Lower leg skin (tissue), 4 donors: ENCODE results near the gene BTG1. TPM values are rescaled to one million over a fixed set of nuclear protein-coding genes. Genes with fewer than 3 reads are reported as not detected.

Experiments
- DNase-seq, 2 donors: peaks; one replicate each; pipeline ENCODE4 v3.0.0-alpha.2; 2019; ENCODE audit warnings: low spot score in 2 of 2
- H3K4me3 ChIP-seq: fragments of 200-600 bp; sonication (generic); 2 replicates; pipeline ENCODE4 v1.5.1; 2017; ENCODE audit warnings: mild to moderate bottlenecking, low read depth; ENCODE audit not compliant: poor library complexity, severe bottlenecking
- CTCF ChIP-seq, 3 donors: fragments of 450-650 bp; IDR thresholded peaks; one replicate each; pipeline ENCODE4 v1.5.1; 2016; ENCODE audit warnings: antibody characterized with exemption in 3 of 3, mild to moderate bottlenecking in 3 of 3, moderate library complexity in 2 of 3
- POLR2A ChIP-seq, 2 donors: fragments of 450-650 bp; IDR thresholded peaks; one replicate each; pipeline ENCODE4 v1.6.1; 2016 to 2017; ENCODE audit warnings: antibody characterized with exemption in 2 of 2, mild to moderate bottlenecking in 1 of 2, moderate library complexity in 1 of 2
- WGBS, 2 donors: methylation state at CpG; one replicate each; pipeline ENCODE4 v1.1.5; 2018; 5-methylcytosine and 5-hydroxymethylcytosine counted together
- intact Hi-C: fragments of 100-400 bp; cut with DNase I; formaldehyde crosslinking; loops from one replicate; pipeline ENCODE4 v1.15.0; 2023; ENCODE audit warnings: low total_unique reads
- total RNA-seq, 4 donors: library from RNA; depleted of rRNA; stranded (reverse); fragments of >200 nt; gene quantifications; one replicate each; pipeline ENCODE4 v1.1.0, GENCODE V29; 2016

BTG1 gene
- total RNA-seq, 4 donors from 2014 or later: 113 to 250 (median 182) TPM

- TF ChIP-seq POLR2A (IDR thresholded peaks at IDR 0.05) (no peak), CTCF (IDR thresholded peaks at IDR 0.05) (no peak)
- no peak for DNase-seq
- intact Hi-C loops: loop anchor here (5.0 to 10.0 kb wide), 3 partner anchors 328 to 760 kb away; no protein-coding TSS in a partner anchor
- 14 to 18% methylated on average over 5 of the region's 5 CpGs for WGBS, 2 donors
- H3K4me3 ChIP-seq: peak overlapping the region; percentile 100
These were observed 3.3 kb downstream of the BTG1 start for GRCh38 chr12:92142251-92142926.

- no peak for TF ChIP-seq CTCF (IDR thresholded peaks at IDR 0.05)
- TF ChIP-seq POLR2A (IDR thresholded peaks at IDR 0.05): no peak
- H3K4me3 ChIP-seq: peak overlapping the region; percentile 100
- 8 to 20% methylated on average over 3 of the region's 3 CpGs for WGBS, 2 donors
- intact Hi-C loops: loop anchor here (5.0 to 10.0 kb wide), 3 partner anchors 327 to 759 kb away; no protein-coding TSS in a partner anchor
- no peak for DNase-seq
These were observed 4.0 kb downstream of the BTG1 start for GRCh38 chr12:92141591-92142121.

GRCh38 chr12:92140896-92141536 is 4.6 kb downstream of the BTG1 start:
- intact Hi-C loops: loop anchor here (5.0 to 10.0 kb wide), 3 partner anchors 326 to 759 kb away; no protein-coding TSS in a partner anchor
- 10 to 16% methylated on average over 4 of the region's 4 CpGs for WGBS, 2 donors
- peak overlapping the region; percentile 17 for H3K4me3 ChIP-seq

GRCh38 chr12:92140156-92140555 is 5.5 kb downstream of the BTG1 start:
- intact Hi-C loops: loop anchor here (5.0 to 10.0 kb wide), 3 partner anchors 325 to 758 kb away; no protein-coding TSS in a partner anchor
- H3K4me3 ChIP-seq: peak overlapping the region; percentile 11
- TF ChIP-seq POLR2A (IDR thresholded peaks at IDR 0.05) (no peak), CTCF (IDR thresholded peaks at IDR 0.05) (no peak)
- 29 to 34% methylated on average over 2 of the region's 2 CpGs for WGBS, 2 donors
- DNase-seq: no peak

More at GRCh38 chr12:92140896-92141536, 4.6 kb downstream of the BTG1 start:
- no peak for DNase-seq
- TF ChIP-seq POLR2A (IDR thresholded peaks at IDR 0.05) (no peak), CTCF (IDR thresholded peaks at IDR 0.05) (no peak)

GRCh38 chr12:92139634-92140150 is 6.0 kb downstream of the BTG1 start:
- TF ChIP-seq CTCF (IDR thresholded peaks at IDR 0.05) (no peak), POLR2A (IDR thresholded peaks at IDR 0.05) (no peak)
- WGBS, 2 donors: 7 to 14% methylated on average over 2 of the region's 2 CpGs
- no peak for DNase-seq
- intact Hi-C loops: loop anchor here (5.0 to 10.0 kb wide), 3 partner anchors 325 to 757 kb away; no protein-coding TSS in a partner anchor
- peak overlapping the region; percentile 11 for H3K4me3 ChIP-seq
